ENCODE data around the gene OST4. TPM values are rescaled to one million over a fixed set of nuclear protein-coding genes. Genes with fewer than 3 reads are reported as not detected.
"Not testable (repeated sequence)": the region's sequence is repeated elsewhere in the genome, so short reads cannot be mapped to it uniquely, and the experiment has no call there.

Gene OST4
- total and polyA plus RNA-seq, 10 of the 15 experiments (the other 5 are each of a cell fraction or from before 2014, with no cell fraction given), result 270 to 1,543 (median 523) TPM

- Histone ChIP-seq H3K4me3 (no peak overlapping the region), H4K20me1 (ENCODE audit: control insufficient read depth, insufficient read depth) (no peaks in the 10 kb centered on the region), H3K27me3 (replicated peaks in 1 of 2; ENCODE audit: control insufficient read depth in 2 of 2, insufficient read depth in 2 of 2, low read length in 1 of 2) (peaks cover 6 to 7% of the 10 kb centered on the region in 2 experiments), H3K9ac (ENCODE audit: control insufficient read depth, insufficient read depth, low read length) (no peak overlapping the region), H3K9me3 (replicated peaks; ENCODE audit: control insufficient read depth, insufficient read depth, low read length) (no peaks in the 10 kb centered on the region), H3K27ac (ENCODE audit: control insufficient read depth, insufficient read depth) (no peak overlapping the region), H3K4me2 (ENCODE audit: control insufficient read depth, insufficient read depth) (no peak overlapping the region), H2AFZ (ENCODE audit: control insufficient read depth, low read depth, low read length) (no peak overlapping the region), H3K36me3 (ENCODE audit: control insufficient read depth in 2 of 2, insufficient read depth in 2 of 2, low read length in 1 of 2) (no peaks in the 10 kb centered on the region), H3K4me1 (ENCODE audit: control insufficient read depth, insufficient read depth, low read length) (no peaks in the 10 kb centered on the region; the same call in 1 of the 2 replicates), H3K79me2 (ENCODE audit: control insufficient read depth, insufficient read depth, low read length) (no peaks in the 10 kb centered on the region)
- ChIA-PET SMC1A (ENCODE audit: uncharacterized antibody, unreplicated experiment) (interaction anchor here (1.0 kb wide), 1 partner anchor 69 kb away, joined by 3 read pairs; no protein-coding TSS in a partner anchor), RAD21 (ENCODE audit: unreplicated experiment) (no interaction called here), POLR2A (interaction anchor here (0.6 kb wide), 1 partner anchor 35 kb away, joined by 3 read pairs; no protein-coding TSS in a partner anchor), CTCF (interaction anchor here (1.7 kb wide), 1 partner anchor 18 kb away, joined by 4 read pairs; no protein-coding TSS in a partner anchor)
- FAIRE-seq, result no peak
- 2% methylated on average over 2 of the region's 2 CpGs for WGBS (ENCODE audit: insufficient coverage, insufficient replicate concordance, low lambda C conversion rate, missing lambda C conversion rate)
- DNase-seq (ENCODE audit: low read depth, low spot score), result no peak
- no TSS peak for BruUV-seq (replicated peaks)
- TF ChIP-seq CEBPB (IDR thresholded peaks at IDR 0.05; ENCODE audit: borderline replicate concordance in 1 of 2, low read depth in 2 of 2, low read length in 2 of 2) (no peak), HDAC6 (IDR thresholded peaks at IDR 0.05; ENCODE audit: unreplicated experiment) (no peak), RB1 (IDR thresholded peaks at IDR 0.05; ENCODE audit: borderline replicate concordance) (no peak), WRNIP1 (IDR thresholded peaks at IDR 0.05; ENCODE audit: borderline replicate concordance, low read depth, low read length) (no peak), MLLT1 (IDR thresholded peaks at IDR 0.05) (no peak), RCOR1 (conservative IDR thresholded peaks at IDR 0.05; ENCODE audit: low read depth, low read length) (no peak), ZNF622 (IDR thresholded peaks at IDR 0.05) (no peak), SMARCA5 (IDR thresholded peaks at IDR 0.05) (no peak), NR2C2 (IDR thresholded peaks at IDR 0.05; ENCODE audit: borderline replicate concordance, control insufficient read depth, insufficient read length, low read depth) (no peak), CEBPZ (IDR thresholded peaks at IDR 0.05; ENCODE audit: low read depth, low read length) (no peak), LARP7 (IDR thresholded peaks at IDR 0.05) (no peak), NFYB (IDR thresholded peaks at IDR 0.05; ENCODE audit: insufficient read depth, low read depth, low read length) (no peak), BCL11A (IDR thresholded peaks at IDR 0.05; ENCODE audit: low read depth, low read length) (no peak)
- in situ Hi-C loops (cut with MboI) (no loop called here), intact Hi-C loops (cut with micrococcal nuclease; ENCODE audit: unreplicated experiment) (no loop called here)
- ATAC-seq, result no peak
These were observed 44.1 kb upstream of the OST4 start for GRCh38 chr2:27115519-27115918.

GRCh38 chr2:27111392-27112078, 40.1 kb upstream of the OST4 start:
- H3K9ac ChIP-seq (ENCODE audit: control insufficient read depth, insufficient read depth, low read length); H3K4me3 ChIP-seq; H3K9me3 ChIP-seq (replicated peaks; ENCODE audit: control insufficient read depth, insufficient read depth, low read length); H3K79me2 ChIP-seq (ENCODE audit: control insufficient read depth, insufficient read depth, low read length); DNase-seq (ENCODE audit: low read depth, low spot score); H3K27me3 ChIP-seq (replicated peaks in 1 of 2; ENCODE audit: control insufficient read depth in 2 of 2, insufficient read depth in 2 of 2, low read length in 1 of 2); in situ Hi-C loops (cut with MboI); H2AFZ ChIP-seq (ENCODE audit: control insufficient read depth, low read depth, low read length); BruUV-seq (replicated peaks); H3K4me2 ChIP-seq (ENCODE audit: control insufficient read depth, insufficient read depth); ATAC-seq; POLR2A ChIA-PET; H3K36me3 ChIP-seq (ENCODE audit: control insufficient read depth in 2 of 2, insufficient read depth in 2 of 2, low read length in 1 of 2); H3K27ac ChIP-seq (ENCODE audit: control insufficient read depth, insufficient read depth); intact Hi-C loops (cut with micrococcal nuclease; ENCODE audit: unreplicated experiment); H3K4me1 ChIP-seq (ENCODE audit: control insufficient read depth, insufficient read depth, low read length); H4K20me1 ChIP-seq (ENCODE audit: control insufficient read depth, insufficient read depth); FAIRE-seq: not testable (repeated sequence)
- WGBS (ENCODE audit: insufficient coverage, insufficient replicate concordance, low lambda C conversion rate, missing lambda C conversion rate), result 72% methylated on average over 45 of the region's 49 CpGs
- RAD21 ChIA-PET (ENCODE audit: unreplicated experiment), result interaction anchor here (0.6 to 1.2 kb wide), 3 partner anchors 12 to 1095 kb away, joined by 4 read pairs; no protein-coding TSS in a partner anchor
- SMC1A ChIA-PET (ENCODE audit: uncharacterized antibody, unreplicated experiment), result interaction anchor here (0.7 to 0.9 kb wide), 2 partner anchors 12 to 169 kb away, joined by 3 read pairs; no protein-coding TSS in a partner anchor
- CTCF ChIA-PET, result interaction anchor here (0.8 to 3.5 kb wide), 3 partner anchors 58 to 169 kb away, joined by 3 to 14 read pairs (median 4); no protein-coding TSS in a partner anchor
